ENCODE results near the gene SIX2. TPM values are rescaled to one million over a fixed set of nuclear protein-coding genes. Genes with fewer than 3 reads are reported as not detected.

The SIX2 gene
- total and polyA plus RNA-seq, 2 of the 13 experiments (the other 11 are each of a cell fraction or from before 2014, with no cell fraction given), result not detected

GRCh38 chr2:45011121-45011520 is 1.9 kb upstream of the SIX2 start:
- no peak for FAIRE-seq
- Histone ChIP-seq H3K4me3 (replicated peaks in 1 of 3; ENCODE audit: insufficient read depth in 1 of 3, low read depth in 2 of 3, low read length in 3 of 3) (no peak overlapping the region), H3K79me2 (ENCODE audit: insufficient read depth, low read length) (no peaks in the 10 kb centered on the region), H3K9ac (ENCODE audit: insufficient read depth, low read depth, low read length) (no peak overlapping the region), H3K4me2 (ENCODE audit: low read depth, low read length) (no peak overlapping the region), H2AFZ (ENCODE audit: low read length) (no peak overlapping the region), H4K20me1 (ENCODE audit: insufficient read depth, low read length) (no peaks in the 10 kb centered on the region), H3K9me3 (ENCODE audit: low read length) (no peaks in the 10 kb centered on the region), H3K36me3 (replicated peaks in 1 of 2; ENCODE audit: control insufficient read depth in 1 of 2, insufficient read depth in 2 of 2, low read length in 2 of 2) (no peaks in the 10 kb centered on the region), H3K27ac (ENCODE audit: extremely low read length, insufficient read depth, low read length) (no peak overlapping the region), H3K27me3 (ENCODE audit: control insufficient read depth in 1 of 2, insufficient read depth in 2 of 2, low read length in 2 of 2) (peaks cover 12 to 76% of the 10 kb centered on the region in 2 experiments), H3K4me1 (ENCODE audit: insufficient read depth, low read length) (0 out of 2 replicates have a peak, but pooled peaks cover 6% of the 10 kb centered on the region)
- no peak for DNase-seq (ENCODE audit: low spot score)
- no peak for TF ChIP-seq ZNF383 (CRISPR knock-in tag; IDR thresholded peaks at IDR 0.05; ENCODE audit: borderline replicate concordance)
- TF ChIP-seq ZNF724P (CRISPR knock-in tag; IDR thresholded peaks at IDR 0.05; ENCODE audit: borderline replicate concordance), result no peak
- no peak for TF ChIP-seq RBAK (CRISPR knock-in tag; IDR thresholded peaks at IDR 0.05)
- TF ChIP-seq FIP1L1 (IDR thresholded peaks at IDR 0.05; ENCODE audit: borderline replicate concordance, insufficient read depth, low read depth, low read length), result no peak
- no peak for TF ChIP-seq ATF6 (CRISPR knock-in tag; conservative IDR thresholded peaks at IDR 0.05)
- TF ChIP-seq ZKSCAN5 (CRISPR knock-in tag; IDR thresholded peaks at IDR 0.05), result no peak
- 0 out of 4 replicates have a peak, but pooled peaks of 1 of the 2 experiments have one; percentile 18 for TF ChIP-seq MAFK (conservative IDR thresholded peaks at IDR 0.05 in 1 of 2, IDR thresholded peaks at IDR 0.05 in 1 of 2; ENCODE audit: low read length in 2 of 2)
- no peak for TF ChIP-seq TFAP4 (IDR thresholded peaks at IDR 0.05; ENCODE audit: borderline replicate concordance, low read depth)
- TF ChIP-seq PHB2 (IDR thresholded peaks at IDR 0.05; ENCODE audit: partially characterized antibody), result no peak
- 77% methylated on average over 3 of the region's 3 CpGs for WGBS (ENCODE audit: low lambda C conversion rate)
- intact Hi-C loops (cut with micrococcal nuclease; ENCODE audit: unreplicated experiment) (no loop called here), in situ Hi-C loops (cut with HindIII; ENCODE audit: extremely low pct_ligation_motif_present, low pct_unique_long_range_greater_than_20kb) (no loop called here)
- ChIA-PET POLR2A (no interaction called here), CTCF (ENCODE audit: low intra/inter-chr PET ratio, low total read pairs) (no interaction called here)
- ATAC-seq, result no peak
- no TSS peak for BruUV-seq (replicated peaks)

Measured in HepG2 (cell line).